Liver (tissue), 9 donors: ENCODE measurements around the gene DDX54. TPM values are rescaled to one million over a fixed set of nuclear protein-coding genes. Genes with fewer than 3 reads are reported as not detected.

Experiments used
- DNase-seq: peaks from one replicate; pipeline ENCODE4 v3.0.0-alpha.2; 2017; ENCODE audit warnings: low spot score
- H3K27ac ChIP-seq, 2 donors: one replicate each; pipeline ENCODE4 v1.7.0; 2013; ENCODE audit warnings: inconsistent platforms in 2 of 2, low read length in 2 of 2, control low read depth in 1 of 2, low read depth in 1 of 2, mild to moderate bottlenecking in 1 of 2
- H3K27me3 ChIP-seq, 4 donors: one replicate each; pipeline versions ENCODE4 v1.6.1 to v1.7.0; 2013; ENCODE audit warnings: low read length in 3 of 4, inconsistent platforms in 1 of 4, mild to moderate bottlenecking in 1 of 4, moderate library complexity in 1 of 4; ENCODE audit not compliant: control insufficient read depth in 4 of 4, insufficient read depth in 4 of 4
- H3K36me3 ChIP-seq, 4 donors: one replicate each; pipeline versions ENCODE4 v1.6.1 to v1.7.0; 2013; ENCODE audit warnings: low read length in 3 of 4, mild to moderate bottlenecking in 3 of 4, low read depth in 1 of 4, moderate library complexity in 1 of 4; ENCODE audit not compliant: control insufficient read depth in 4 of 4, insufficient read depth in 3 of 4
- H3K4me1 ChIP-seq, 4 donors: one replicate each; pipeline versions ENCODE4 v1.6.1 to v1.7.0; 2013; ENCODE audit warnings: low read length in 3 of 4, mild to moderate bottlenecking in 3 of 4, moderate library complexity in 1 of 4; ENCODE audit not compliant: control insufficient read depth in 4 of 4, insufficient read depth in 4 of 4
- H3K4me3 ChIP-seq, 3 donors: one replicate each; pipeline versions ENCODE4 v1.6.1 to v1.7.0; 2013; ENCODE audit warnings: low read length in 3 of 3, control low read depth in 1 of 3, low read depth in 1 of 3, mild to moderate bottlenecking in 1 of 3
- H3K9ac ChIP-seq, 2 donors: one replicate each; pipeline ENCODE4 v1.7.0; 2013; ENCODE audit warnings: low read length in 2 of 2, mild to moderate bottlenecking in 2 of 2, moderate library complexity in 2 of 2, control low read depth in 1 of 2, low read depth in 1 of 2
- H3K9me3 ChIP-seq, 4 donors: one replicate each; pipeline versions ENCODE4 v1.6.1 to v1.7.0; 2013; ENCODE audit warnings: low read length in 3 of 4; ENCODE audit not compliant: control insufficient read depth in 4 of 4
- ATF3 ChIP-seq: IDR thresholded peaks from 2 replicates; pipeline ENCODE4 v1.6.1; 2016; ENCODE audit warnings: antibody characterized with exemption
- CTCF ChIP-seq: fragments of 150-350 bp; IDR thresholded peaks from 2 replicates; pipeline ENCODE4 v1.5.1; 2017; ENCODE audit warnings: improper control_type of control experiment, low read depth, low read length; ENCODE audit not compliant: missing input control
- EGR1 ChIP-seq, 2 donors: IDR thresholded peaks; 2 replicates each; pipeline ENCODE4 v1.6.1; 2016 to 2018; ENCODE audit warnings: antibody characterized with exemption in 2 of 2, low read depth in 2 of 2
- FOXA1 ChIP-seq: IDR thresholded peaks from 2 replicates; pipeline ENCODE4 v1.6.1; 2016; ENCODE audit warnings: antibody characterized with exemption
- FOXA2 ChIP-seq: IDR thresholded peaks from 2 replicates; pipeline ENCODE4 v1.6.1; 2016; ENCODE audit warnings: antibody characterized with exemption
- JUND ChIP-seq, 2 donors: IDR thresholded peaks; 2 replicates each; pipeline ENCODE4 v1.6.1; 2016; ENCODE audit warnings: antibody characterized with exemption in 2 of 2
- RAD21 ChIP-seq, 2 donors: IDR thresholded peaks; 2 replicates each; pipeline ENCODE4 v1.6.1; 2016; ENCODE audit warnings: antibody characterized with exemption in 2 of 2, mild to moderate bottlenecking in 2 of 2
- REST ChIP-seq: IDR thresholded peaks from 2 replicates; pipeline ENCODE4 v1.6.1; 2016; ENCODE audit warnings: antibody characterized with exemption, mild to moderate bottlenecking
- RXRA ChIP-seq, 2 donors: IDR thresholded peaks; 2 replicates each; pipeline ENCODE4 v1.6.1; 2017 to 2018; ENCODE audit warnings: antibody characterized with exemption in 2 of 2, mild to moderate bottlenecking in 1 of 2
- SP1 ChIP-seq: IDR thresholded peaks from 2 replicates; pipeline ENCODE4 v1.6.1; 2018; ENCODE audit warnings: antibody characterized with exemption, mild to moderate bottlenecking
- TAF1 ChIP-seq: conservative IDR thresholded peaks from 2 replicates; pipeline ENCODE4 v1.6.1; 2016; ENCODE audit warnings: antibody characterized with exemption, mild to moderate bottlenecking
- YY1 ChIP-seq: IDR thresholded peaks from 2 replicates; pipeline ENCODE4 v1.6.1; 2016; ENCODE audit warnings: antibody characterized with exemption, mild to moderate bottlenecking
- WGBS: extraction: QIAGEN DNeasy Blood & Tissue Kit; methylation state at CpG from one replicate; pipeline ENCODE4 v1.1.7; 2013; 5-methylcytosine and 5-hydroxymethylcytosine counted together
- polyA plus RNA-seq, 2 donors: library from polyadenylated mRNA; stranded (reverse) in 1 of 2; unstranded in 1 of 2; fragments of 200-250 nt in 1 of 2; fragments of >200 nt in 1 of 2; fragmentation: Nextera tagmentation in 1 of 2; extraction: Ambion mirVana in 1 of 2; gene quantifications; one replicate each; pipeline versions ENCODE4 v1.2.1 to v1.2.3, GENCODE V29; 2013 to 2015
- total RNA-seq, 2 donors: library from RNA; depleted of rRNA; stranded (reverse); fragments of >200 nt; gene quantifications; one replicate each; pipeline ENCODE4 v1.2.3, GENCODE V29; 2014
- TF ChIP-seq, protein P1 (sequence below): IDR thresholded peaks from 2 replicates; pipeline ENCODE4 v1.6.1; 2016; ENCODE audit warnings: antibody characterized with exemption
- donor health status: healthy.
- donor health status: healthy.
- donor health status: healthy.
- donor health status: healthy.
- donor health status: healthy.

Gene DDX54
- total and polyA plus RNA-seq, 4 donors, result 20.2 to 28.4 (median 21.6) TPM

DNA sequence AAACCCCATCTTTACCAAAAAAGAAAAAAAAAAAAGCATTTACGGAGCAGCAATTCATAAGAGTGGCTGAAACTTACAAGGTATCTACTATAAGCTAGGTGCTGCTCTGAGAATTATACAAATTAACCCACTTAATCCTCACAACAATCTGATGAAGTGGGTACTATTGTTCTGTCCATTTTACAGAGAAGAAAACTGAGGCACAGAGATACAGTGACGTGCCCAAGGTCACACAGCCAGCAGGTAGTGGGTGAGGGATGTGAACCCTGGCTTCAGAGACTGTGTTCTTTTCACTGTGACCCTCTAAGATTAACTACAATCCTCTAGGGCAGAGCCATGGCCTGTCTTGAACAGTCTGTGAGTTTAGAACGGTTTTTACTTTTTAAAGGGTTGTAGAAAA lies 3.3 kb downstream of the DDX54 start:
- 94% methylated on average over 3 of the region's 3 CpGs for WGBS
- H3K9ac ChIP-seq, result no peak overlapping the region
- H3K27ac ChIP-seq, result no peak overlapping the region
- peaks cover 11 to 36% (median 31%) of the 10 kb centered on the region in 4 donors for H3K36me3 ChIP-seq
- H3K4me1 ChIP-seq, result peaks cover 8 to 34% (median 17%) of the 10 kb centered on the region in 4 donors
- no peak for DNase-seq
- H3K9me3 ChIP-seq, result no peaks in the 10 kb centered on the region
- H3K4me3 ChIP-seq, result no peak overlapping the region
- TF ChIP-seq FOXA2, result no peak
- TF ChIP-seq CTCF, result no peak
- TF ChIP-seq RXRA (IDR thresholded peaks at IDR 0.05), result no peak
- TF ChIP-seq RAD21 (IDR thresholded peaks at IDR 0.05), result no peak
- no peak for TF ChIP-seq FOXA1
- no peak for TF ChIP-seq REST
- no peak for TF ChIP-seq JUND (IDR thresholded peaks at IDR 0.05)
- no peak for TF ChIP-seq SP1
- TF ChIP-seq, protein P1, sequence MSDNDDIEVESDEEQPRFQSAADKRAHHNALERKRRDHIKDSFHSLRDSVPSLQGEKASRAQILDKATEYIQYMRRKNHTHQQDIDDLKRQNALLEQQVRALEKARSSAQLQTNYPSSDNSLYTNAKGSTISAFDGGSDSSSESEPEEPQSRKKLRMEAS, result no peak
- H3K27me3 ChIP-seq, result no peaks in the 10 kb centered on the region

GRCh38 chr12:113180333-113180732 lies 4.9 kb downstream of the DDX54 start:
- 81% methylated on average over 4 of the region's 4 CpGs for WGBS
- DNase-seq, result no peak
- H3K27ac ChIP-seq, result no peak overlapping the region
- peaks cover 11 to 46% (median 36%) of the 10 kb centered on the region in 4 donors for H3K36me3 ChIP-seq
- H3K27me3 ChIP-seq, result no peaks in the 10 kb centered on the region
- H3K9me3 ChIP-seq, result no peaks in the 10 kb centered on the region
- no peak overlapping the region for H3K9ac ChIP-seq
- H3K4me3 ChIP-seq, result no peak overlapping the region
- TF ChIP-seq TAF1 (no peak), REST (no peak), EGR1 (IDR thresholded peaks at IDR 0.05; ENCODE audit: low read depth in 2 of 2) (no peak), SP1 (no peak), YY1 (no peak), ATF3 (no peak)
- TF ChIP-seq, protein P1, result no peak
- peaks cover 2 to 18% (median 6%) of the 10 kb centered on the region in 4 donors for H3K4me1 ChIP-seq
